ENCODE measurements around the gene BCAN.

BCAN gene

GRCh38 chr1:156648496-156648895 is 6.6 kb downstream of the BCAN start:
- TF ChIP-seq CTCF (IDR thresholded peaks at IDR 0.05; ENCODE audit: low read length) (no peak), EZH2phosphoT487 (IDR thresholded peaks at IDR 0.05; ENCODE audit: low read length) (no peak), EZH2 (optimal IDR thresholded peaks at IDR 0.05; ENCODE audit: low read depth, low read length) (no peak)
- Histone ChIP-seq H3F3A (ENCODE audit: insufficient read depth, low read length) (no peaks in the 10 kb centered on the region; the same call in 1 of the 2 replicates), H3K27me3 (replicated peaks; ENCODE audit: insufficient read depth, low read length) (no peaks in the 10 kb centered on the region), H3K36me3 (replicated peaks; ENCODE audit: insufficient read depth, low read length) (0 out of 2 replicates have a peak, but pooled peaks cover 13% of the 10 kb centered on the region), H3K9me3 (replicated peaks; ENCODE audit: insufficient read depth, low read length) (no peaks in the 10 kb centered on the region), H3K79me2 (ENCODE audit: low read length) (peaks cover 29% of the 10 kb centered on the region), H3K27ac (ENCODE audit: low read length) (no peak overlapping the region), H4K20me1 (ENCODE audit: insufficient read depth, low read length) (peaks cover 21% of the 10 kb centered on the region), H3K4me3 (ENCODE audit: low read length) (no peak overlapping the region), H3K9me2 (replicated peaks; ENCODE audit: insufficient read depth, low read length) (no peaks in the 10 kb centered on the region), H3K9ac (ENCODE audit: low read length) (no peak overlapping the region), H3K4me1 (ENCODE audit: low read length) (no peaks in the 10 kb centered on the region), H3K4me2 (ENCODE audit: low read depth, low read length) (no peak overlapping the region), H2AFZ (ENCODE audit: low read length) (no peak overlapping the region)
- DNase-seq = no peak

DNA sequence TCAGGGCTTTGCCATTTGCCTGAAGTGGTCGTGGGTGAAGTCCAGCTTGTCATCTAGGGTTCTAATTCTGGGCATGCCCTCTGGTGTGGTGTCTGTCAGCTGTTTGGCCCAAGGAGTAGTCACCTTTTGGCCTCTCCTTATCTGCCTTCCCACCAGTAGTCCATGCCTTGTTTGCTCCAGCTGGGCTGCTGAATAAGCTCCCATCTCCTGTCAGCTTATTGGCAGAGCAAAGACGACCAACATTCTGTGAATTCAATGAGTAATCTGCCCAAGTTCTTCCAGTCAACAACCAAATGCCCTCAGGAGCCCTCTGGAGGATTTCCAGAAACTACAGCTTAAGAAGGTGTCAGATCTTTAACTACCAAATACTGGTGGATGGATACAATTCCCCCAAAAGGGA is 7.0 kb downstream of the BCAN start:
- Histone ChIP-seq H4K20me1 (ENCODE audit: insufficient read depth, low read length) (peaks cover 21% of the 10 kb centered on the region), H3K4me1 (ENCODE audit: low read length) (no peaks in the 10 kb centered on the region), H3K4me2 (ENCODE audit: low read depth, low read length) (no peak overlapping the region), H3K79me2 (ENCODE audit: low read length) (peaks cover 34% of the 10 kb centered on the region), H3K27me3 (replicated peaks; ENCODE audit: insufficient read depth, low read length) (no peaks in the 10 kb centered on the region), H3K9me3 (replicated peaks; ENCODE audit: insufficient read depth, low read length) (no peaks in the 10 kb centered on the region), H2AFZ (ENCODE audit: low read length) (no peak overlapping the region), H3F3A (ENCODE audit: insufficient read depth, low read length) (no peaks in the 10 kb centered on the region), H3K9ac (ENCODE audit: low read length) (no peak overlapping the region), H3K36me3 (replicated peaks; ENCODE audit: insufficient read depth, low read length) (0 out of 2 replicates have a peak, but pooled peaks cover 13% of the 10 kb centered on the region), H3K4me3 (ENCODE audit: low read length) (no peak overlapping the region), H3K9me2 (replicated peaks; ENCODE audit: insufficient read depth, low read length) (no peaks in the 10 kb centered on the region), H3K27ac (ENCODE audit: low read length) (no peak overlapping the region)
- TF ChIP-seq EZH2 (optimal IDR thresholded peaks at IDR 0.05; ENCODE audit: low read depth, low read length) = no peak
- no peak for TF ChIP-seq CTCF (IDR thresholded peaks at IDR 0.05; ENCODE audit: low read length)
- no peak for TF ChIP-seq EZH2phosphoT487 (IDR thresholded peaks at IDR 0.05; ENCODE audit: low read length)
- DNase-seq = no peak

- no peaks in the 10 kb centered on the region for H3K9me3 ChIP-seq (replicated peaks; ENCODE audit: insufficient read depth, low read length)
- H3K27ac ChIP-seq (ENCODE audit: low read length) = no peak overlapping the region
- no peaks in the 10 kb centered on the region for H3K36me3 ChIP-seq (replicated peaks; ENCODE audit: insufficient read depth, low read length)
- no peak overlapping the region for H2AFZ ChIP-seq (ENCODE audit: low read length)
- H3K9me2 ChIP-seq (replicated peaks; ENCODE audit: insufficient read depth, low read length) = no peaks in the 10 kb centered on the region
- DNase-seq = no peak
- no peak overlapping the region for H3K4me2 ChIP-seq (ENCODE audit: low read depth, low read length)
- H3F3A ChIP-seq (ENCODE audit: insufficient read depth, low read length) = no peaks in the 10 kb centered on the region
- H3K27me3 ChIP-seq (replicated peaks; ENCODE audit: insufficient read depth, low read length) = no peaks in the 10 kb centered on the region
- peaks cover 68% of the 10 kb centered on the region for H3K79me2 ChIP-seq (ENCODE audit: low read length)
- H4K20me1 ChIP-seq (ENCODE audit: insufficient read depth, low read length) = peaks cover 45% of the 10 kb centered on the region
- H3K4me1 ChIP-seq (ENCODE audit: low read length) = no peaks in the 10 kb centered on the region; the same call in 1 of the 2 replicates
- TF ChIP-seq EZH2 (optimal IDR thresholded peaks at IDR 0.05; ENCODE audit: low read depth, low read length) (no peak), EZH2phosphoT487 (IDR thresholded peaks at IDR 0.05; ENCODE audit: low read length) (no peak), CTCF (IDR thresholded peaks at IDR 0.05; ENCODE audit: low read length) (no peak)
- no peak overlapping the region for H3K9ac ChIP-seq (ENCODE audit: low read length)
- H3K4me3 ChIP-seq (ENCODE audit: low read length) = no peak overlapping the region
These were observed 10.4 kb downstream of the BCAN start for GRCh38 chr1:156652131-156652991.
